ENCODE data around the gene PDE4D.

- TF ChIP-seq, protein P1, sequence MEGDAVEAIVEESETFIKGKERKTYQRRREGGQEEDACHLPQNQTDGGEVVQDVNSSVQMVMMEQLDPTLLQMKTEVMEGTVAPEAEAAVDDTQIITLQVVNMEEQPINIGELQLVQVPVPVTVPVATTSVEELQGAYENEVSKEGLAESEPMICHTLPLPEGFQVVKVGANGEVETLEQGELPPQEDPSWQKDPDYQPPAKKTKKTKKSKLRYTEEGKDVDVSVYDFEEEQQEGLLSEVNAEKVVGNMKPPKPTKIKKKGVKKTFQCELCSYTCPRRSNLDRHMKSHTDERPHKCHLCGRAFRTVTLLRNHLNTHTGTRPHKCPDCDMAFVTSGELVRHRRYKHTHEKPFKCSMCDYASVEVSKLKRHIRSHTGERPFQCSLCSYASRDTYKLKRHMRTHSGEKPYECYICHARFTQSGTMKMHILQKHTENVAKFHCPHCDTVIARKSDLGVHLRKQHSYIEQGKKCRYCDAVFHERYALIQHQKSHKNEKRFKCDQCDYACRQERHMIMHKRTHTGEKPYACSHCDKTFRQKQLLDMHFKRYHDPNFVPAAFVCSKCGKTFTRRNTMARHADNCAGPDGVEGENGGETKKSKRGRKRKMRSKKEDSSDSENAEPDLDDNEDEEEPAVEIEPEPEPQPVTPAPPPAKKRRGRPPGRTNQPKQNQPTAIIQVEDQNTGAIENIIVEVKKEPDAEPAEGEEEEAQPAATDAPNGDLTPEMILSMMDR (IDR thresholded peaks at IDR 0.05; ENCODE audit: insufficient read depth, low read depth, low read length), result no peak
- no peak for TF ChIP-seq EZH2 (IDR thresholded peaks at IDR 0.05; ENCODE audit: insufficient read depth, low read length)
Observed at GRCh38 chr5:59765446-59765845, 128.1 kb downstream of the PDE4D start.

Data from astrocyte (in vitro differentiated cells and primary cell).